DMS114 treated with DMSO at 0.1 percent for 48 hours (cell line): ENCODE results near the gene ZDHHC24.
"Not testable (repeated sequence)": the region's sequence is repeated elsewhere in the genome, so short reads cannot be mapped to it uniquely, and the experiment has no call there.

Experiments
- DNase-seq: peaks from one replicate; lab custom pipeline; 2025; ENCODE audit not compliant: unreplicated experiment; lab: John Stamatoyannopoulos, UW

ZDHHC24 gene

GRCh38 chr11:66545701-66546367 lies at the start of gene ZDHHC24:
TSS of gene ZDHHC24 (minus strand) at chr11:66546048. CDS start at chr11:66546003, 45 bp downstream.
- DNase-seq, result peak; percentile 94

GRCh38 chr11:66595245-66595904 lies 49.5 kb upstream of the ZDHHC24 start:
- DNase-seq, result no peak

GRCh38 chr11:66593650-66594049 lies 47.8 kb upstream of the ZDHHC24 start:
- DNase-seq, result no peak

- DNase-seq, result no peak
Measured at GRCh38 chr11:66593303-66593635, 47.4 kb upstream of the ZDHHC24 start.

GRCh38 chr11:66592457-66593302 lies 46.8 kb upstream of the ZDHHC24 start, which contains the start of the genes CCDC87 and CCS:
TSS of gene CCDC87 (minus strand) at chr11:66593063. CDS start at chr11:66593015, 48 bp downstream.
TSS of gene CCS (plus strand) at chr11:66593185. CDS start at chr11:66593262, 77 bp downstream.
- DNase-seq, result peak; percentile 93

- DNase-seq, result no peak
Measured at GRCh38 chr11:66591175-66591574, 45.3 kb upstream of the ZDHHC24 start.

GRCh38 chr11:66589996-66590675 lies 44.3 kb upstream of the ZDHHC24 start:
- no peak for DNase-seq

- not testable (repeated sequence) for DNase-seq
Measured at GRCh38 chr11:66589315-66589714, 43.5 kb upstream of the ZDHHC24 start.

- no peak for DNase-seq
Measured at GRCh38 chr11:66586136-66586535, 40.3 kb upstream of the ZDHHC24 start.

- not testable (repeated sequence) for DNase-seq
Measured at GRCh38 chr11:66585447-66585846, 39.6 kb upstream of the ZDHHC24 start.

GRCh38 chr11:66582565-66583147 lies 36.8 kb upstream of the ZDHHC24 start:
- not testable (repeated sequence) for DNase-seq

- no peak for DNase-seq
Measured at GRCh38 chr11:66581261-66581660, 35.4 kb upstream of the ZDHHC24 start.

GRCh38 chr11:66580803-66581202 lies 35.0 kb upstream of the ZDHHC24 start:
- DNase-seq, result no peak

- DNase-seq, result no peak
Measured at GRCh38 chr11:66579017-66579606, 33.3 kb upstream of the ZDHHC24 start.

GRCh38 chr11:66570850-66571180 lies 25.0 kb upstream of the ZDHHC24 start:
- no peak for DNase-seq

GRCh38 chr11:66570079-66570849 lies 24.4 kb upstream of the ZDHHC24 start:
- no peak for DNase-seq

GRCh38 chr11:66569076-66569475 lies 23.2 kb upstream of the ZDHHC24 start:
- DNase-seq, result no peak

GRCh38 chr11:66568124-66568916 lies 22.5 kb upstream of the ZDHHC24 start, which contains the start of gene CTSF:
TSS of gene CTSF (minus strand) at chr11:66568606. CDS start at chr11:66568486, 120 bp downstream.
- peak; percentile 66 for DNase-seq

- no peak for DNase-seq
Measured at GRCh38 chr11:66567787-66568123, 21.9 kb upstream of the ZDHHC24 start.
